PC-3 (cell line): Measurements from ENCODE around the gene CNOT8.

Source experiments
- EZH2 ChIP-seq: fragments of 300-600 bp; sonication (generic); IDR thresholded peaks from one replicate; pipeline ENCODE4 v1.6.1; 2017; ENCODE audit warnings: antibody characterized with exemption, mild to moderate bottlenecking, low read length; ENCODE audit not compliant: unreplicated experiment
- TF ChIP-seq, protein P1 (sequence below): fragments of 300-600 bp; sonication (generic); conservative IDR thresholded peaks from 2 replicates; pipeline ENCODE4 v1.5.1; 2017; ENCODE audit warnings: antibody characterized with exemption, low read depth, mild to moderate bottlenecking, low read length

DNA sequence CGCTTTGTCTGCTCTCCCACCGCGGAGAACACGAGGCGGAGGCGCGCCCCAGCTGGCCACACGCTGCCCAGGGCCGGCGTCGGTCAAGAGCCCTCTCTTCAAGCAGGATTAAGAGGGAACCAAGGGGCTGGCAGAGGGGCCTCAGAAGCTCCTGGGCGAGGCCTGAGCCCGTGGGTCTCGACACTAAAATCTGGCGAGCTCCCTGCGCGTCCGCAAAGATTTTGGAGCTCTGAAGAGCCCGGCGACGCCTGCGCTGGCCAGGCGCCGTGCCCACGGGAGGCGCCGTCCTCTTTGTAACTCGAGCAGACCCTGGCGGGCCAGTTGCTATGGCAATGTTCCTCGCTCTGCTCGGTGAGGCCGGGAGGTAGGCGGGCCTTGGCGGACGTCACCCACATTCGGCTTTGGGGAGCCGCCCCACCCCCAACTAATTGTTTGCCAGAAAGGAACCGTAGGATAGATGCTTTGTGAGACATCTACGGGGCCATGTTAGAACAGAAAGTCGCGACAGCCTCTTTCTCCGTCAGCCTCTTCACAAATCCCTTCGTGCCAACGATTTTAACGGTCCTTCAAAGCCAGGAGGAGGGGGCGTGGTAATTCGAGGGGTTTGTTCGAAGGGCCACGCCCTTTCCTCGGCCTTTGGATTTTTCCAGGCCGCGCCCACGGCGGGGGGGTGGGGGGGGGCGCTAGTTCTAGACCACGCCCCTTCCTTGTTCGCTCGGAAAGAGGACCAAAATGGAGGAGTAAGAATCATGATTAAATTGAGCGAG lies 714 bp upstream of the CNOT8 start:
- TF ChIP-seq, protein P1, sequence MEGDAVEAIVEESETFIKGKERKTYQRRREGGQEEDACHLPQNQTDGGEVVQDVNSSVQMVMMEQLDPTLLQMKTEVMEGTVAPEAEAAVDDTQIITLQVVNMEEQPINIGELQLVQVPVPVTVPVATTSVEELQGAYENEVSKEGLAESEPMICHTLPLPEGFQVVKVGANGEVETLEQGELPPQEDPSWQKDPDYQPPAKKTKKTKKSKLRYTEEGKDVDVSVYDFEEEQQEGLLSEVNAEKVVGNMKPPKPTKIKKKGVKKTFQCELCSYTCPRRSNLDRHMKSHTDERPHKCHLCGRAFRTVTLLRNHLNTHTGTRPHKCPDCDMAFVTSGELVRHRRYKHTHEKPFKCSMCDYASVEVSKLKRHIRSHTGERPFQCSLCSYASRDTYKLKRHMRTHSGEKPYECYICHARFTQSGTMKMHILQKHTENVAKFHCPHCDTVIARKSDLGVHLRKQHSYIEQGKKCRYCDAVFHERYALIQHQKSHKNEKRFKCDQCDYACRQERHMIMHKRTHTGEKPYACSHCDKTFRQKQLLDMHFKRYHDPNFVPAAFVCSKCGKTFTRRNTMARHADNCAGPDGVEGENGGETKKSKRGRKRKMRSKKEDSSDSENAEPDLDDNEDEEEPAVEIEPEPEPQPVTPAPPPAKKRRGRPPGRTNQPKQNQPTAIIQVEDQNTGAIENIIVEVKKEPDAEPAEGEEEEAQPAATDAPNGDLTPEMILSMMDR: no peak
- no peak for TF ChIP-seq EZH2
